ENCODE results near the gene UNC80.

DNA sequence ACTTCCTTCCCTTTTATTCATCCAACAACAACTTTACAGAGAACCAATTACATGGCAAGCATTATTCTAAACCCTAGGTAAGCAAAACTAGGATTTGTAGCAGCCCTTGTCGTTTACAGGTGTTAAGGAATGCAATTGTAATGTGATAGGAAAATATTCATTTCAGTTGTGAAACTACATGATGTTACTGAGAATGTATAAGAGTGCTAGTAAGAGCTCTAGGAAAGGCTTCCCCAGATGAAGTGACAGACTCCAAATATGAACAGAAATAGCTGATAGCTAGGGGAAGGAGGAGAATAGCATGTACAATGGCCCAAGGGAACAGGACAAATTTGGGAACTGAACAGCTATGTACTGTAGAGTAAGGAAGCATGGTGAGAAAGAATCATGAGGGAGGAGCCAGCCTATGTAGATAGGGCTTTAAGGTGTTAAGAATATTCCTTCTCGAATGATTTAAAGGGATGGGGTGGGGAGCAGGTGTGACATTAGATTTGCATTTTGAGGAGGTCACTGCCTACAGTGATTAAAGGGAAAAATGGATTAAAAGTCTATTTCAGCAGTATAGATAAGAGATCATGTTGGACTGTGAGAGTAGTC is 262.6 kb downstream of the UNC80 start:
- TF ChIP-seq EZH2 (optimal IDR thresholded peaks at IDR 0.05; ENCODE audit: low read depth, low read length) = no peak
- TF ChIP-seq, protein P1, sequence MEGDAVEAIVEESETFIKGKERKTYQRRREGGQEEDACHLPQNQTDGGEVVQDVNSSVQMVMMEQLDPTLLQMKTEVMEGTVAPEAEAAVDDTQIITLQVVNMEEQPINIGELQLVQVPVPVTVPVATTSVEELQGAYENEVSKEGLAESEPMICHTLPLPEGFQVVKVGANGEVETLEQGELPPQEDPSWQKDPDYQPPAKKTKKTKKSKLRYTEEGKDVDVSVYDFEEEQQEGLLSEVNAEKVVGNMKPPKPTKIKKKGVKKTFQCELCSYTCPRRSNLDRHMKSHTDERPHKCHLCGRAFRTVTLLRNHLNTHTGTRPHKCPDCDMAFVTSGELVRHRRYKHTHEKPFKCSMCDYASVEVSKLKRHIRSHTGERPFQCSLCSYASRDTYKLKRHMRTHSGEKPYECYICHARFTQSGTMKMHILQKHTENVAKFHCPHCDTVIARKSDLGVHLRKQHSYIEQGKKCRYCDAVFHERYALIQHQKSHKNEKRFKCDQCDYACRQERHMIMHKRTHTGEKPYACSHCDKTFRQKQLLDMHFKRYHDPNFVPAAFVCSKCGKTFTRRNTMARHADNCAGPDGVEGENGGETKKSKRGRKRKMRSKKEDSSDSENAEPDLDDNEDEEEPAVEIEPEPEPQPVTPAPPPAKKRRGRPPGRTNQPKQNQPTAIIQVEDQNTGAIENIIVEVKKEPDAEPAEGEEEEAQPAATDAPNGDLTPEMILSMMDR (IDR thresholded peaks at IDR 0.05; ENCODE audit: low read length) = no peak

Measured in MM.1S (cell line).